ENCODE results near the gene FKBP8. TPM values are rescaled to one million over a fixed set of nuclear protein-coding genes. Genes with fewer than 3 reads are reported as not detected.
"Not testable (repeated sequence)": the region's sequence is repeated elsewhere in the genome, so short reads cannot be mapped to it uniquely, and the experiment has no call there.

FKBP8 gene
- total RNA-seq, 1 donor, result 209 TPM

DNA sequence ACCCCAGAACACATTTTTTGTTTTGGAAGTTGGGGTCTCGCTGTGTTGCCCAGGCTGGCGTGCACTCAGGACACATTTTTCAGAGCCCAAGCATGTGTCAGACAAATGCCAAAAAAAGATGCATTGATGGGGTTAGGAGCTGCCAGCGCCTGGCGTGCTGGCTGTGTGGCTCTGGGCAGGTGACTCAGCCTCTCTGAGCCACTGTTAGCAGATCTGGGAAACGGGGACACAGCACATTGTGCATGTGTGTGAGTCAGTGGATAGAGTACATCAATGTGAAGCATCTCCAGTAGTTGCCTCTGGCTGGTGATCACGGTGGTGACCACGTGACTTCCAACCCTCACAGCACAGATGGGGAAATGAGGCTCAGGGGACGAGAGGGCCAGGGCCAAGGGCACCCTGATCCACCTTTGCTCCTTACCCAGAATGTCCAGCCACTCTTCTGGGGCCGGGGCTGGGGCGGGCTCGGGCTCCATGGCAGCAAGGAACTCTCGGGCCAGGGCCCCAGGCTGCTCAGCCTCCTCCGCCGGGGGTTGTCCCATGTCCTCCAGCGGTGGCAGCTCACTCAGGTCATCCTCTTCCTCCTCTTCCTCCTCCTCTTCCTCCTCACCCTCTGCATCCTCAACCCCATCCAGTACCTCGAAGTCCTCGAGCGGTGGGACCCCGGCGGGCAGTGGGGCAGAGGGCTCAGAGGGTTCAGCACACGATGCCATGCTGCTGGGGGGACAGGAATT lies 1.9 kb downstream of the FKBP8 start:
- no peak for DNase-seq (ENCODE audit: low read depth)
- TF ChIP-seq, protein P1, sequence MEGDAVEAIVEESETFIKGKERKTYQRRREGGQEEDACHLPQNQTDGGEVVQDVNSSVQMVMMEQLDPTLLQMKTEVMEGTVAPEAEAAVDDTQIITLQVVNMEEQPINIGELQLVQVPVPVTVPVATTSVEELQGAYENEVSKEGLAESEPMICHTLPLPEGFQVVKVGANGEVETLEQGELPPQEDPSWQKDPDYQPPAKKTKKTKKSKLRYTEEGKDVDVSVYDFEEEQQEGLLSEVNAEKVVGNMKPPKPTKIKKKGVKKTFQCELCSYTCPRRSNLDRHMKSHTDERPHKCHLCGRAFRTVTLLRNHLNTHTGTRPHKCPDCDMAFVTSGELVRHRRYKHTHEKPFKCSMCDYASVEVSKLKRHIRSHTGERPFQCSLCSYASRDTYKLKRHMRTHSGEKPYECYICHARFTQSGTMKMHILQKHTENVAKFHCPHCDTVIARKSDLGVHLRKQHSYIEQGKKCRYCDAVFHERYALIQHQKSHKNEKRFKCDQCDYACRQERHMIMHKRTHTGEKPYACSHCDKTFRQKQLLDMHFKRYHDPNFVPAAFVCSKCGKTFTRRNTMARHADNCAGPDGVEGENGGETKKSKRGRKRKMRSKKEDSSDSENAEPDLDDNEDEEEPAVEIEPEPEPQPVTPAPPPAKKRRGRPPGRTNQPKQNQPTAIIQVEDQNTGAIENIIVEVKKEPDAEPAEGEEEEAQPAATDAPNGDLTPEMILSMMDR (IDR thresholded peaks at IDR 0.05; ENCODE audit: insufficient read depth, low read depth, low read length), result no peak
- no peak overlapping the region for H3K4me3 ChIP-seq (ENCODE audit: low read depth, low read length)

DNA sequence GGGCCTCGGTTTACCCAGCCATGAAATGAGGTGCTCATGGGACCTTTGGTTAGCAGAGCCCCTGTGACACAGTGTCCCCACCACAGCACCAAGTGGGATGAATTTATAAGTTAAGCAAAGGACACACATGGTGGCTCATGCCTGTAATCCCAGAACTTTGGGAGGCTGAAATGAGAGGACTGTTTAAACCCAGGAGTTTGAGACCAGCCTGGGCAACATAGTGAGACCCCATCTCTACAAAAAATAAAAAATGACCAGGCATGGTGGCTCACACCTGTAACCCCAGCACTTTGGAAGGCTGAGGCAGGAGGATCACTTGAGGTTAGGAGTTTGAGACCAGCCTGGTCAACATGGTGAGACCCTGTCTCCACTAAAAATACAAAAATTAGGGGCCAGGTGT lies 3.2 kb downstream of the FKBP8 start:
- H3K4me3 ChIP-seq (ENCODE audit: low read depth, low read length); DNase-seq (ENCODE audit: low read depth): not testable (repeated sequence)

DNA sequence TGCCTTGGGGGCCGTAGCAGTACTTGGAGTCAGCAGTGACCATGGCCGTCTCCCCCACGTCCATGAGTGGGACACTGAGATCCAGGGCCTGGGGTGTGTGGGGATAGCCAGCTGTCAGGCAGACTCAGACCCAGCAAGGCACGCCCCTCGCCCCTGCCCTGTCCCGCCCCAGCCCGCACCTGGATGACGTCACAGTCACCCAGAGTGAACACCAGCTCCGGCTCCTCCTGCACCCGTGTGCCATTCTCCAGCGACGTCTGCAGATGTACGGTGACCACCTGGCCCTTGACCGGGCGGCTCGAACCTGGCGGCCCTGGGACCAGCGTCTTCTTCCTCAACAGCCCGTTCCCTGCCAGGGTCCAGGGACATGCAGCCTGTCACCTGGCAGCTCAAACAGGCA lies 4.0 kb downstream of the FKBP8 start:
- TF ChIP-seq, protein P1 (IDR thresholded peaks at IDR 0.05; ENCODE audit: insufficient read depth, low read depth, low read length), result no peak
- no peak for DNase-seq (ENCODE audit: low read depth)
- no peak overlapping the region for H3K4me3 ChIP-seq (ENCODE audit: low read depth, low read length)

DNA sequence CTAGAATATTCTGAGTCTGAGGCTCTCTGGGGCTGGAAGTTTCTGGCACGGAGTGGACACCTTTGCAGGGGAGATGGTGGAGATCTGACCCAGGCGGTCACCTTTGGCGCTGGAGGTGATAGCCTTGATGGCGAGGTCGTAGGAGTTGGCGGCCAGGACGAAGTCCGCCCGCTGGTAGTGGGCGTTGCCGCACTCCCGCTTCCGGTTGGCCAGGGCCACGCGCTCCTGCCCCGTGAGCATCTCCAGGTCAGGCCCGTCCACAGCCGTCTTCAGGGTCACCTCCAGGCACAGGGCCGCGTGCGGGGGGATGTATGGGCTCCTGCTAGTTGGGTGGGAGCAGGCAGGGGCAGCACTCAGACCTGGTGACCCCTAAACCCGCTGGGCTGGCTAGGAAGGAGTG lies 5.3 kb downstream of the FKBP8 start:
- TF ChIP-seq, protein P1 (IDR thresholded peaks at IDR 0.05; ENCODE audit: insufficient read depth, low read depth, low read length), result no peak
- DNase-seq (ENCODE audit: low read depth), result no peak

DNA sequence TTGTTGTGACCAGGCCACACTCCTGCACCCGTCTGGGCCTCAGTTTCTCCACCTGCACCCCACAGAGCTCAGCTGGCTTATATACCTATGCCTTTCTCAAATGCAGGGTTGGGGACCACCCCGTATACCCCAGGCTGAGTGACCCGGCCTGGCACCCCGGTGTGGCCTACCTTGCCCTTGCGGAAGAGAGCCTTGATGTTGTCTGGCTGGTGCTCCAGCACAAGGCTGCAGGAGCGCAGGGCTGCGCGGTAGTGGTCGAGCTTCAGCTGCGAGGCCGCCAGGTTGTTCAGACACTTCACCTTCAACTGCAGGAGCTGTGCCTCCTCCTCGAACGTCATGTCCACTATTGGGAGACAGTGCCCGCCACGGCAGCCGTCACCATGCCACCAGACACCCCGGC lies 5.9 kb downstream of the FKBP8 start:
- no peak overlapping the region for H3K4me3 ChIP-seq (ENCODE audit: low read depth, low read length)
- no peak for DNase-seq (ENCODE audit: low read depth)
- TF ChIP-seq, protein P1 (IDR thresholded peaks at IDR 0.05; ENCODE audit: insufficient read depth, low read depth, low read length), result no peak

More for the DNA sequence above, 5.3 kb downstream of the FKBP8 start:
- no peak overlapping the region for H3K4me3 ChIP-seq (ENCODE audit: low read depth, low read length)

DNA sequence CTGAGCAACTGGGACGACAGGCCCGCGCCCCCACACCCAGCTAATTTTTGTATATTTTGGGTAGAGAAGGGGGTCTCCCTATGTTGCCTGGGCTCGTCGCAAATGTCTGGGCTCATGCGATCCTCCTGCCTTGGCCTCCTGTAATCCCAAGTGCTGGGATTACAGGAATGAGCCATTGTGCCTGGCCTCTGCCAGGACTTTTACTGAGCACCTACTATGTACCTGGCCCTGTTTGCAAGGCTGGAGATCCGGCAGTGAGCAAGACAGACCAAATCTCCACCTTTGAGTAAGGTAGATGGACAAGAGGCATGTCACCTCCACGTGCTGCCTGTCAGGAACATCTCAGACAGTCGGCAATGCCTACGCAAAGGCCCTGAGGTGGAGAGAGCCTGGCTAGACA lies 6.9 kb downstream of the FKBP8 start:
- no peak overlapping the region for H3K4me3 ChIP-seq (ENCODE audit: low read depth, low read length)
- DNase-seq (ENCODE audit: low read depth), result no peak
- TF ChIP-seq, protein P1 (IDR thresholded peaks at IDR 0.05; ENCODE audit: insufficient read depth, low read depth, low read length), result no peak

DNA sequence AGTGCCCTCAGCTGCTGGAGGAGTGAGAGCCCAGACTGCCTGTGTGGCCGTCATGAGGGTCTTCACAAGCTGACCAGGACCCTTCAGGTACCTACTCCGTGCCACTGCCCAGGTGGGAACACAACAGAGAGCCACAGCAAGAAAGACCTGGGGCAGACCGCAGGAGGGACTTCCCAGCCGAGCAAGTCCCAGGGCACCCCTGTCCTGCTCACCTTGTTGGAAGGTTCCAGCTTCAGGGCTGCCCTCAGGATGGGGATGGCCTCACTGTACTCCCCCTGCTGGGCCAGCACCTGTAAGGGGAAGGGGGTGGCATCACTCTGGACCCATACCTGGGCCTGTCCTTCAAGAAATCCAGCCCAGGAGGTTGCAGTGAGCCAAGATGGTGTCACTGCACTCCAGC lies 10.3 kb downstream of the FKBP8 start:
- H3K4me3 ChIP-seq (ENCODE audit: low read depth, low read length), result no peak overlapping the region
- TF ChIP-seq, protein P1 (IDR thresholded peaks at IDR 0.05; ENCODE audit: insufficient read depth, low read depth, low read length), result no peak
- no peak for DNase-seq (ENCODE audit: low read depth)

All from fibroblast of villous mesenchyme (primary cell).